Naive thymus-derived CD4-positive, alpha-beta T cell (primary cell): ENCODE measurements around the gene JPH3. TPM values are rescaled to one million over a fixed set of nuclear protein-coding genes. Genes with fewer than 3 reads are reported as not detected.

Experiments used
- ATAC-seq: fragments of 150-1000 bp; cut with Tn5 transposase; 2 replicates; pipeline ENCODE4 v1.10.0; 2021; ENCODE audit warnings: mild to moderate bottlenecking, moderate library complexity
- CTCF ChIA-PET: fragments of 350-600 bp; sonication (Branson Sonifier 250); formaldehyde crosslinking; loops from one replicate; lab custom pipeline; 2021; ENCODE audit warnings: antibody characterized with exemption; lab: Charles Lee
- POLR2A ChIA-PET: fragments of 350-600 bp; sonication (Branson Sonifier 250); formaldehyde crosslinking; loops from one replicate; lab custom pipeline; 2021; ENCODE audit warnings: antibody characterized with exemption, inconsistent platforms; lab: Charles Lee
- DNase-seq, 9 donors: peaks; one replicate each; pipeline versions ENCODE4 v3.0.0 to v3.0.0-alpha.2; 2020 to 2022; ENCODE audit warnings: mixed read lengths in 1 of 9
- H3K27ac ChIP-seq: one replicate; pipeline ENCODE4 v1.7.0; 2013; ENCODE audit warnings: mild to moderate bottlenecking, low read depth, low read length, moderate library complexity
- H3K27me3 ChIP-seq, 2 donors: one replicate each; pipeline ENCODE4 v1.7.0; 2013; ENCODE audit warnings: low read length in 2 of 2, mild to moderate bottlenecking in 2 of 2, moderate library complexity in 2 of 2; ENCODE audit not compliant: control insufficient read depth in 2 of 2, insufficient read depth in 2 of 2
- H3K36me3 ChIP-seq, 3 experiments: 1 replicate in 2 of 3; 2 replicates in 1 of 3; pipeline ENCODE4 v1.7.0; 2013; ENCODE audit warnings: low read length in 3 of 3, mild to moderate bottlenecking in 3 of 3, moderate library complexity in 1 of 3; ENCODE audit not compliant: insufficient read depth in 3 of 3, control insufficient read depth in 2 of 3
- H3K4me1 ChIP-seq, 2 donors: one replicate each; pipeline ENCODE4 v1.7.0; 2013; ENCODE audit warnings: low read length in 2 of 2, mild to moderate bottlenecking in 2 of 2, moderate library complexity in 1 of 2; ENCODE audit not compliant: control insufficient read depth in 2 of 2, insufficient read depth in 2 of 2
- H3K4me3 ChIP-seq: 2 replicates; pipeline ENCODE4 v1.7.0; 2013; ENCODE audit warnings: mild to moderate bottlenecking, low read length
- H3K9me3 ChIP-seq, 3 experiments: 1 replicate in 2 of 3; 2 replicates in 1 of 3; pipeline ENCODE4 v1.7.0; 2013; ENCODE audit warnings: low read length in 3 of 3; ENCODE audit not compliant: control insufficient read depth in 2 of 3
- H3K27ac Mint-ChIP-seq, 9 donors: one replicate each; pipeline ENCODE4 v1.8.0; 2020 to 2022; ENCODE audit warnings: mixed read lengths in 9 of 9, mild to moderate bottlenecking in 8 of 9, moderate library complexity in 5 of 9, inconsistent platforms in 2 of 9
- H3K27me3 Mint-ChIP-seq, 5 donors: one replicate each; pipeline ENCODE4 v1.8.0; 2021 to 2022; ENCODE audit warnings: mixed read lengths in 5 of 5, mild to moderate bottlenecking in 1 of 5
- H3K36me3 Mint-ChIP-seq, 5 donors: one replicate each; pipeline ENCODE4 v1.8.0; 2020 to 2022; ENCODE audit warnings: mixed read lengths in 5 of 5, mild to moderate bottlenecking in 3 of 5, inconsistent platforms in 1 of 5
- H3K4me1 Mint-ChIP-seq, 7 donors: one replicate each; pipeline ENCODE4 v1.8.0; 2020 to 2022; ENCODE audit warnings: mixed read lengths in 7 of 7, mild to moderate bottlenecking in 3 of 7, inconsistent platforms in 1 of 7
- H3K4me3 Mint-ChIP-seq, 10 donors: one replicate each; pipeline ENCODE4 v1.8.0; 2020 to 2022; ENCODE audit warnings: mild to moderate bottlenecking in 10 of 10, mixed read lengths in 10 of 10, moderate library complexity in 6 of 10, inconsistent platforms in 2 of 10
- H3K9me3 Mint-ChIP-seq, 11 donors: one replicate each; pipeline ENCODE4 v1.8.0; 2020 to 2022; ENCODE audit warnings: mixed read lengths in 11 of 11, mild to moderate bottlenecking in 4 of 11, inconsistent platforms in 1 of 11, moderate library complexity in 1 of 11
- intact Hi-C, 2 donors: fragments of 100-400 bp; cut with micrococcal nuclease; formaldehyde crosslinking; loops; one replicate each; pipeline ENCODE4 v1.15.1; 2023
- polyA plus RNA-seq, 2 donors: library from polyadenylated mRNA; unstranded; fragments of 300-500 nt; fragmentation: Illumina TruSeq; gene quantifications; one replicate each; pipeline ENCODE4 v1.2.3, GENCODE V29; 2021
- total RNA-seq, 6 experiments: library from RNA in 5 of 6; stranded (reverse) in 5 of 6; gene quantifications; 1 replicate in 5 of 6; 2 replicates in 1 of 6; pipeline ENCODE4 v1.2.3 and lab custom pipeline; 2021 to 2026

JPH3 gene
- total and polyA plus RNA-seq, 7 experiments from 2014 or later: not detected

GRCh38 chr16:87582216-87582965 lies 19.9 kb upstream of the JPH3 start:
- Mint-ChIP-seq H3K9me3 (no peaks in the 10 kb centered on the region), H3K27me3 (peaks cover 12 to 58% (median 30%) of the 10 kb centered on the region in 5 donors), H3K27ac (no peak overlapping the region), H3K36me3 (no peaks in the 10 kb centered on the region), H3K4me3 (no peak overlapping the region), H3K4me1 (no peaks in the 10 kb centered on the region)
- CTCF ChIA-PET: interaction anchor here (0.5 kb wide), 1 partner anchor 188 kb away, joined by 4 read pairs; no protein-coding TSS in a partner anchor
- H3K4me3 ChIP-seq: no peak overlapping the region
- no peaks in the 10 kb centered on the region for H3K36me3 ChIP-seq
- DNase-seq: no peak
- no peaks in the 10 kb centered on the region for H3K27me3 ChIP-seq
- intact Hi-C loops: no loop called here
- no peak for ATAC-seq
- H3K4me1 ChIP-seq: no peaks in the 10 kb centered on the region
- H3K9me3 ChIP-seq: no peaks in the 10 kb centered on the region
- H3K27ac ChIP-seq: no peak overlapping the region
- POLR2A ChIA-PET: no interaction called here

GRCh38 chr16:87582966-87583325 lies 19.4 kb upstream of the JPH3 start:
- Histone ChIP-seq H3K9me3 (no peaks in the 10 kb centered on the region), H3K4me1 (no peaks in the 10 kb centered on the region), H3K27me3 (no peaks in the 10 kb centered on the region), H3K36me3 (no peaks in the 10 kb centered on the region), H3K4me3 (no peak overlapping the region), H3K27ac (no peak overlapping the region)
- no peaks in the 10 kb centered on the region for H3K4me1 Mint-ChIP-seq
- ATAC-seq (no peak), DNase-seq (no peak)
- CTCF ChIA-PET: no interaction called here
- H3K27ac Mint-ChIP-seq: no peak overlapping the region
- intact Hi-C loops: no loop called here
- H3K9me3 Mint-ChIP-seq: no peaks in the 10 kb centered on the region
- peaks cover 12 to 60% (median 30%) of the 10 kb centered on the region in 5 donors for H3K27me3 Mint-ChIP-seq
- H3K4me3 Mint-ChIP-seq: no peak overlapping the region
- POLR2A ChIA-PET: no interaction called here
- no peaks in the 10 kb centered on the region for H3K36me3 Mint-ChIP-seq

GRCh38 chr16:87583453-87584131 lies 18.7 kb upstream of the JPH3 start:
- intact Hi-C loops: no loop called here
- Histone ChIP-seq H3K27me3 (no peaks in the 10 kb centered on the region), H3K4me1 (no peaks in the 10 kb centered on the region), H3K36me3 (no peaks in the 10 kb centered on the region), H3K9me3 (no peaks in the 10 kb centered on the region), H3K27ac (no peak overlapping the region), H3K4me3 (no peak overlapping the region)
- ATAC-seq (no peak), DNase-seq (no peak)
- no peak overlapping the region for H3K4me3 Mint-ChIP-seq
- no peaks in the 10 kb centered on the region for H3K9me3 Mint-ChIP-seq
- H3K27me3 Mint-ChIP-seq: peaks cover 12 to 61% (median 27%) of the 10 kb centered on the region in 5 donors
- ChIA-PET CTCF (no interaction called here), POLR2A (no interaction called here)
- H3K27ac Mint-ChIP-seq: no peak overlapping the region
- no peaks in the 10 kb centered on the region for H3K36me3 Mint-ChIP-seq
- no peaks in the 10 kb centered on the region for H3K4me1 Mint-ChIP-seq

GRCh38 chr16:87584271-87584670 lies 18.0 kb upstream of the JPH3 start:
- ChIA-PET CTCF (interaction anchor here (0.8 kb wide), 1 partner anchor 52 kb away, joined by 3 read pairs; no protein-coding TSS in a partner anchor), POLR2A (no interaction called here)
- Mint-ChIP-seq H3K36me3 (no peaks in the 10 kb centered on the region), H3K4me3 (no peak overlapping the region), H3K27me3 (peaks cover 12 to 63% (median 23%) of the 10 kb centered on the region in 5 donors), H3K9me3 (no peaks in the 10 kb centered on the region), H3K27ac (no peak overlapping the region), H3K4me1 (no peaks in the 10 kb centered on the region)
- DNase-seq: no peak
- Histone ChIP-seq H3K36me3 (no peaks in the 10 kb centered on the region), H3K9me3 (no peaks in the 10 kb centered on the region), H3K27me3 (no peaks in the 10 kb centered on the region), H3K4me1 (no peaks in the 10 kb centered on the region), H3K27ac (no peak overlapping the region), H3K4me3 (no peak overlapping the region)
- intact Hi-C loops: no loop called here
- ATAC-seq: no peak

GRCh38 chr16:87584975-87585374 lies 17.3 kb upstream of the JPH3 start:
- no peak overlapping the region for H3K4me3 ChIP-seq
- intact Hi-C loops: no loop called here
- ATAC-seq: no peak
- CTCF ChIA-PET: interaction anchor here (0.8 kb wide), 1 partner anchor 51 kb away, joined by 3 read pairs; no protein-coding TSS in a partner anchor
- H3K4me3 Mint-ChIP-seq: no peak overlapping the region
- no peaks in the 10 kb centered on the region for H3K9me3 Mint-ChIP-seq
- H3K4me1 Mint-ChIP-seq: no peaks in the 10 kb centered on the region
- H3K36me3 ChIP-seq: no peaks in the 10 kb centered on the region
- POLR2A ChIA-PET: no interaction called here
- H3K36me3 Mint-ChIP-seq: no peaks in the 10 kb centered on the region
- no peaks in the 10 kb centered on the region for H3K27me3 ChIP-seq
- H3K4me1 ChIP-seq: no peaks in the 10 kb centered on the region
- H3K27ac Mint-ChIP-seq: no peak overlapping the region
- DNase-seq: no peak
- H3K9me3 ChIP-seq: no peaks in the 10 kb centered on the region
- no peak overlapping the region for H3K27ac ChIP-seq
- H3K27me3 Mint-ChIP-seq: peaks cover 15 to 63% (median 25%) of the 10 kb centered on the region in 5 donors

GRCh38 chr16:87585442-87586200 lies 16.7 kb upstream of the JPH3 start:
- Mint-ChIP-seq H3K4me3 (no peak overlapping the region), H3K4me1 (no peaks in the 10 kb centered on the region), H3K27me3 (peaks cover 15 to 62% (median 27%) of the 10 kb centered on the region in 5 donors), H3K9me3 (no peaks in the 10 kb centered on the region), H3K36me3 (no peaks in the 10 kb centered on the region), H3K27ac (no peak overlapping the region)
- ChIA-PET CTCF (no interaction called here), POLR2A (no interaction called here)
- no peak for ATAC-seq
- DNase-seq: no peak
- Histone ChIP-seq H3K4me3 (no peak overlapping the region), H3K36me3 (no peaks in the 10 kb centered on the region), H3K27me3 (no peaks in the 10 kb centered on the region), H3K4me1 (no peaks in the 10 kb centered on the region), H3K9me3 (no peaks in the 10 kb centered on the region), H3K27ac (no peak overlapping the region)
- intact Hi-C loops: no loop called here
